ENCODE data around the gene RDH11.

- TF ChIP-seq GATA2 (IDR thresholded peaks at IDR 0.05; ENCODE audit: low read depth, low read length): no peak
- TF ChIP-seq GATA3 (IDR thresholded peaks at IDR 0.05; ENCODE audit: low read depth, low read length): no peak
Measured at GRCh38 chr14:67729072-67729885, 33.7 kb upstream of the RDH11 start.

Data from SH-SY5Y (cell line).